ENCODE results near the gene ZBBX.

ZBBX gene

GRCh38 chr3:167228135-167228534, 152.0 kb downstream of the ZBBX start:
- Histone ChIP-seq H3K27me3 (ENCODE audit: insufficient read depth, poor library complexity, severe bottlenecking) (no peaks in the 10 kb centered on the region), H3K4me3 (replicated peaks; ENCODE audit: insufficient read depth, low read length) (no peak overlapping the region), H3K27ac (replicated peaks) (no peak overlapping the region)
- DNase-seq (ENCODE audit: low read depth in 1 of 2, low spot score in 1 of 2): no peak
- TF ChIP-seq CTCF (IDR thresholded peaks at IDR 0.05; ENCODE audit: insufficient read depth, low read length) (no peak), GABPA (IDR thresholded peaks at IDR 0.05; ENCODE audit: low read depth) (no peak), POLR2AphosphoS5 (IDR thresholded peaks at IDR 0.05; ENCODE audit: low read depth) (no peak), SPI1 (IDR thresholded peaks at IDR 0.05; ENCODE audit: borderline replicate concordance, low read depth) (no peak), REST (IDR thresholded peaks at IDR 0.05; ENCODE audit: insufficient replicate concordance, low read depth) (no peak)

- Histone ChIP-seq H3K4me3 (replicated peaks; ENCODE audit: insufficient read depth, low read length) (no peak overlapping the region), H3K27me3 (ENCODE audit: insufficient read depth, poor library complexity, severe bottlenecking) (no peaks in the 10 kb centered on the region), H3K27ac (replicated peaks) (no peak overlapping the region)
- TF ChIP-seq SPI1 (IDR thresholded peaks at IDR 0.05; ENCODE audit: borderline replicate concordance, low read depth): no peak
- TF ChIP-seq GABPA (IDR thresholded peaks at IDR 0.05; ENCODE audit: low read depth): no peak
- TF ChIP-seq CTCF (IDR thresholded peaks at IDR 0.05; ENCODE audit: insufficient read depth, low read length): no peak
- TF ChIP-seq REST (IDR thresholded peaks at IDR 0.05; ENCODE audit: insufficient replicate concordance, low read depth): no peak
- no peak for TF ChIP-seq POLR2AphosphoS5 (IDR thresholded peaks at IDR 0.05; ENCODE audit: low read depth)
- DNase-seq (ENCODE audit: low read depth in 1 of 2, low spot score in 1 of 2): no peak
Measured at GRCh38 chr3:167225821-167226220, 154.3 kb downstream of the ZBBX start.

- no peaks in the 10 kb centered on the region for H3K27me3 ChIP-seq (ENCODE audit: insufficient read depth, poor library complexity, severe bottlenecking)
- no peak for DNase-seq (ENCODE audit: low read depth in 1 of 2, low spot score in 1 of 2)
- no peak overlapping the region for H3K4me3 ChIP-seq (replicated peaks; ENCODE audit: insufficient read depth, low read length)
- TF ChIP-seq POLR2AphosphoS5 (IDR thresholded peaks at IDR 0.05; ENCODE audit: low read depth) (no peak), REST (IDR thresholded peaks at IDR 0.05; ENCODE audit: insufficient replicate concordance, low read depth) (no peak), GABPA (IDR thresholded peaks at IDR 0.05; ENCODE audit: low read depth) (no peak), CTCF (IDR thresholded peaks at IDR 0.05; ENCODE audit: insufficient read depth, low read length) (no peak)
- no peak overlapping the region for H3K27ac ChIP-seq (replicated peaks)
Measured at GRCh38 chr3:167209011-167209410, 171.1 kb downstream of the ZBBX start.

Measured in HL-60 (cell line).